HG03095 (cell line): ENCODE results near the gene DNAJA2.

ENCODE experiments used
- ATAC-seq: cut with Tn5 transposase; IDR thresholded peaks from one replicate; pipeline ENCODE4 v1.9.1; 2021; ENCODE audit warnings: moderate library complexity; ENCODE audit not compliant: unreplicated experiment

DNAJA2 gene

GRCh38 chr16:46929378-46930332, 43.8 kb downstream of the DNAJA2 start:
- ATAC-seq: peak; percentile 68

- no peak for ATAC-seq
Measured at GRCh38 chr16:46928811-46929210, 44.7 kb downstream of the DNAJA2 start.

- ATAC-seq: no peak
Measured at GRCh38 chr16:46927273-46927672, 46.2 kb downstream of the DNAJA2 start.

GRCh38 chr16:46926470-46927225, 46.8 kb downstream of the DNAJA2 start:
- no peak for ATAC-seq

GRCh38 chr16:46924402-46924801, 49.1 kb downstream of the DNAJA2 start:
- no peak for ATAC-seq

GRCh38 chr16:46923513-46924295, 49.8 kb downstream of the DNAJA2 start:
- no peak for ATAC-seq

GRCh38 chr16:46922239-46922638, 51.2 kb downstream of the DNAJA2 start:
- no peak for ATAC-seq

GRCh38 chr16:46920402-46921068, 52.9 kb downstream of the DNAJA2 start:
- ATAC-seq: no peak

- ATAC-seq: peak; percentile 88
Measured at GRCh38 chr16:46918905-46919792, 54.3 kb downstream of the DNAJA2 start.

- ATAC-seq: no peak
Measured at GRCh38 chr16:46918400-46918799, 55.1 kb downstream of the DNAJA2 start.

- no peak for ATAC-seq
Measured at GRCh38 chr16:46916980-46917379, 56.5 kb downstream of the DNAJA2 start.

GRCh38 chr16:46915483-46916025, 57.9 kb downstream of the DNAJA2 start:
- no peak for ATAC-seq

GRCh38 chr16:46914556-46915201, 58.8 kb downstream of the DNAJA2 start:
- ATAC-seq: no peak

- ATAC-seq: no peak
Measured at GRCh38 chr16:46911650-46912049, 61.8 kb downstream of the DNAJA2 start.

GRCh38 chr16:46911038-46911437, 62.4 kb downstream of the DNAJA2 start:
- no peak for ATAC-seq

GRCh38 chr16:46908540-46909372, 64.7 kb downstream of the DNAJA2 start:
- ATAC-seq: no peak

GRCh38 chr16:46907061-46907774, 66.3 kb downstream of the DNAJA2 start:
- ATAC-seq: no peak
